Measurements from ENCODE around the gene DLG1. TPM values are rescaled to one million over a fixed set of nuclear protein-coding genes. Genes with fewer than 3 reads are reported as not detected.

The DLG1 gene
- total RNA-seq, 1 donor from 2014 or later: 113 TPM

- DNase-seq (ENCODE audit: low spot score): no peak
- intact Hi-C loops (cut with DNase I): no loop called here
Observed at GRCh38 chr3:197325773-197326172, 27.4 kb upstream of the DLG1 start.

- intact Hi-C loops (cut with DNase I): no loop called here
- no peak for DNase-seq (ENCODE audit: low spot score)
Observed at GRCh38 chr3:197322149-197322548, 23.7 kb upstream of the DLG1 start.

- intact Hi-C loops (cut with DNase I): no loop called here
- no peak for DNase-seq (ENCODE audit: low spot score)
Observed at GRCh38 chr3:197320582-197320981, 22.2 kb upstream of the DLG1 start.

- intact Hi-C loops (cut with DNase I): no loop called here
- DNase-seq (ENCODE audit: low spot score): no peak
Observed at GRCh38 chr3:197317250-197317963, 19.0 kb upstream of the DLG1 start.

GRCh38 chr3:197312431-197312830 lies 14.0 kb upstream of the DLG1 start:
- intact Hi-C loops (cut with DNase I): loop anchor here (5.0 kb wide), 1 partner anchor 115 kb away; no protein-coding TSS in a partner anchor
- no peak for DNase-seq (ENCODE audit: low spot score)

GRCh38 chr3:197311591-197311990 lies 13.2 kb upstream of the DLG1 start:
- intact Hi-C loops (cut with DNase I): loop anchor here (5.0 kb wide), 1 partner anchor 116 kb away; no protein-coding TSS in a partner anchor
- no peak for DNase-seq (ENCODE audit: low spot score)

- intact Hi-C loops (cut with DNase I): loop anchor here (5.0 kb wide), 1 partner anchor 118 kb away; no protein-coding TSS in a partner anchor
- DNase-seq (ENCODE audit: low spot score): no peak
Observed at GRCh38 chr3:197309528-197310361, 11.3 kb upstream of the DLG1 start.

GRCh38 chr3:197308591-197308990 lies 10.2 kb upstream of the DLG1 start:
- DNase-seq (ENCODE audit: low spot score): no peak
- intact Hi-C loops (cut with DNase I): no loop called here

GRCh38 chr3:197306374-197307086 lies 8.1 kb upstream of the DLG1 start:
- intact Hi-C loops (cut with DNase I): no loop called here
- DNase-seq (ENCODE audit: low spot score): no peak

GRCh38 chr3:197305854-197306253 lies 7.4 kb upstream of the DLG1 start:
- intact Hi-C loops (cut with DNase I): no loop called here

GRCh38 chr3:197303452-197303851 lies 5.0 kb upstream of the DLG1 start:
- no peak for DNase-seq (ENCODE audit: low spot score)
- intact Hi-C loops (cut with DNase I): no loop called here

More at GRCh38 chr3:197305854-197306253, 7.4 kb upstream of the DLG1 start:
- no peak for DNase-seq (ENCODE audit: low spot score)

- intact Hi-C loops (cut with DNase I): no loop called here
- no peak for DNase-seq (ENCODE audit: low spot score)
Observed at GRCh38 chr3:197302696-197303341, 4.4 kb upstream of the DLG1 start.

- DNase-seq (ENCODE audit: low spot score): no peak
- intact Hi-C loops (cut with DNase I): no loop called here
Observed at GRCh38 chr3:197302033-197302432, 3.6 kb upstream of the DLG1 start.

GRCh38 chr3:197300361-197300760 lies 1.9 kb upstream of the DLG1 start:
- intact Hi-C loops (cut with DNase I): no loop called here
- no peak for DNase-seq (ENCODE audit: low spot score)

- no peak for DNase-seq (ENCODE audit: low spot score)
- intact Hi-C loops (cut with DNase I): loop anchor here (5.0 kb wide), 1 partner anchor 53 kb away; no protein-coding TSS in a partner anchor
Observed at GRCh38 chr3:197298945-197299854, 788 bp upstream of the DLG1 start.

- intact Hi-C loops (cut with DNase I): loop anchor here (5.0 kb wide), 1 partner anchor 55 kb away; no protein-coding TSS in a partner anchor
- DNase-seq (ENCODE audit: low spot score): peak; percentile 95
Observed at GRCh38 chr3:197297476-197298340, 704 bp downstream of the DLG1 start.

- no peak for DNase-seq (ENCODE audit: low spot score)
- intact Hi-C loops (cut with DNase I): loop anchor here (5.0 kb wide), 1 partner anchor 55 kb away; no protein-coding TSS in a partner anchor
Observed at GRCh38 chr3:197297002-197297401, 1.4 kb downstream of the DLG1 start.

All from cardiac septum (tissue), 1 donor.